Progenitor cell of endocrine pancreas (in vitro differentiated cells): Measurements from ENCODE around the gene ARID3B. TPM values are rescaled to one million over a fixed set of nuclear protein-coding genes. Genes with fewer than 3 reads are reported as not detected.

ENCODE experiments used
- DNase-seq: peaks from one replicate; pipeline ENCODE4 v3.0.0; 2021; ENCODE audit warnings: low spot score; ENCODE audit not compliant: unreplicated experiment
- H3K27ac Mint-ChIP-seq: 2 replicates; pipeline ENCODE4 v1.8.0; 2021; ENCODE audit warnings: mild to moderate bottlenecking, moderate library complexity, mixed read lengths
- H3K27me3 Mint-ChIP-seq: 2 replicates; pipeline ENCODE4 v1.8.0; 2021; ENCODE audit warnings: mixed read lengths
- H3K36me3 Mint-ChIP-seq: 2 replicates; pipeline ENCODE4 v1.8.0; 2022; ENCODE audit warnings: mixed read lengths; ENCODE audit not compliant: insufficient read depth
- H3K4me1 Mint-ChIP-seq: 2 replicates; pipeline ENCODE4 v1.8.0; 2021; ENCODE audit warnings: low read depth, mixed read lengths
- H3K4me3 Mint-ChIP-seq: 2 replicates; pipeline ENCODE4 v1.8.0; 2021; ENCODE audit warnings: low read depth, mild to moderate bottlenecking, moderate library complexity, mixed read lengths
- H3K9me3 Mint-ChIP-seq: 2 replicates; pipeline ENCODE4 v1.8.0; 2021; ENCODE audit warnings: low read depth, mixed read lengths
- CTCF ChIP-seq: fragments of 200-600 bp; sonication (generic); IDR thresholded peaks from one replicate; pipeline ENCODE4 v1.5.0; 2021; ENCODE audit warnings: antibody characterized with exemption, mild to moderate bottlenecking; ENCODE audit not compliant: unreplicated experiment
- total RNA-seq: library from RNA; stranded (reverse); gene quantifications from 2 replicates; pipeline ENCODE4 v1.2.1, GENCODE V29; 2021

Gene ARID3B
- total RNA-seq, 1 donor from 2014 or later = 81.9 TPM

DNA sequence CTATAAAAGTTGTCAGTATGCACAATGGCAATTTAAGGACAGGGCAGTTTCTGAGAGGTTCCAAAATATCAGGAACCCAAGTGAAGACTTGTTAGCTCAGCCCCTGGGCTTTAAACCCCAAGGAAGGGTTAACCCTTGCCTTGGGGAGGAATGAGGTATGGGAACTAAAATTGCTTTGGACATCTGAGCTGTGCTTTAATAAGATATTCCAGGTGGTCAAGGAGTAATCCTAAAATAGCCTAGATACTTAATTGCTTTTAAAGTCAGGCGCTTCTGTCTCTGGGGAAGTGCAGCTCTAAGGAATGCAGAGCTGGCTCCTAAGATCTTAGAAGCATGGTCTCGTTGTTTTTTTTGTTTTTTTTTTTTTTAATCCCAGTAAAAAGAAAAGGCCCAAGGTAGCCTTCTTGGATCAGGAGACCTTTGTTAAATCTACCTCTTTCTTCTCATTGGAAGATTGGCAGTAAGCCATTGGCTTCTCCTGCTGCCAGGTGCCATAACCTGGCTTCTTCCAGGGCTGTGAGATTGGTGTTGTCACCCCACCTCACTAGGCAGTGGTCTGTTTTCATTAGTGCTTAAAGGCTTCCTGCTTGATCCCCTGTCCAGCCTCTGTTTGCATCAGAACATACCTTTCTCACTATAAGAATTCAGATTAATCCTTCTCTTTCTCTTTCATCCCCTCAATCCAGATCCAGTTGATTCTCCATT is 24.5 kb downstream of the ARID3B start:
- H3K4me1 Mint-ChIP-seq = no peaks in the 10 kb centered on the region
- H3K36me3 Mint-ChIP-seq = peaks cover 10% of the 10 kb centered on the region
- peak overlapping the region; percentile 40 for H3K27ac Mint-ChIP-seq
- H3K9me3 Mint-ChIP-seq = no peaks in the 10 kb centered on the region
- H3K27me3 Mint-ChIP-seq = no peaks in the 10 kb centered on the region
- no peak overlapping the region for H3K4me3 Mint-ChIP-seq
- TF ChIP-seq CTCF = no peak
- no peak for DNase-seq

- H3K36me3 Mint-ChIP-seq = peaks cover 12% of the 10 kb centered on the region
- H3K27ac Mint-ChIP-seq = no peak overlapping the region
- H3K27me3 Mint-ChIP-seq = no peaks in the 10 kb centered on the region
Observed at GRCh38 chr15:74568594-74568993, 27.6 kb downstream of the ARID3B start.

GRCh38 chr15:74569731-74570070 is 28.7 kb downstream of the ARID3B start:
- Mint-ChIP-seq H3K27me3 (no peaks in the 10 kb centered on the region), H3K27ac (no peak overlapping the region), H3K36me3 (peaks cover 17% of the 10 kb centered on the region), H3K9me3 (no peaks in the 10 kb centered on the region), H3K4me1 (peaks cover 1% of the 10 kb centered on the region), H3K4me3 (no peak overlapping the region)
- DNase-seq = no peak
- no peak for TF ChIP-seq CTCF

More at GRCh38 chr15:74568594-74568993, 27.6 kb downstream of the ARID3B start:
- TF ChIP-seq CTCF = no peak
- H3K4me1 Mint-ChIP-seq = no peaks in the 10 kb centered on the region
- H3K9me3 Mint-ChIP-seq = no peaks in the 10 kb centered on the region
- DNase-seq = no peak
- no peak overlapping the region for H3K4me3 Mint-ChIP-seq

DNA sequence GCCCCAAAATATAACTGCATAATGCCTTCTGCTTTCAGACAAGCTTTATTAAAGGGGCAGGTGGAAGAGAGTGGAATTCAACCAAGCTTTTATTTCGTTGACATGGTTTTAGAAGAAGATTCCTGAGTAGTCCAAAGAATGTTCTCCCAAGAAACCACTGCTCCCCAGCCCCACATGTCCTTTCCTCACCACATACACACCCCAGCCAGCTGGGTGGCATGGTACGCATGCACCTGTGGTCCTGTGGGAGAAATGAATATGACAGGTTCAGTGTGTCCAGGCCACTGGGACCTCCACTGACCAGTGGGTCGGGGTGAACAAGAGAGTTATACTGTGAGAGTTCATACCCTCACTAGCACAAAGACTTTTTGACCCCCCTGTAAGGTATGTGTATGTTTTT is 30.2 kb downstream of the ARID3B start:
- peaks cover 17% of the 10 kb centered on the region for H3K36me3 Mint-ChIP-seq
- no peak for DNase-seq
- peaks cover 1% of the 10 kb centered on the region for H3K4me1 Mint-ChIP-seq
- peak overlapping the region; percentile 49 for H3K27ac Mint-ChIP-seq
- no peak for TF ChIP-seq CTCF
- H3K9me3 Mint-ChIP-seq = no peaks in the 10 kb centered on the region
- no peaks in the 10 kb centered on the region for H3K27me3 Mint-ChIP-seq
- H3K4me3 Mint-ChIP-seq = no peak overlapping the region

GRCh38 chr15:74573987-74574386 is 33.0 kb downstream of the ARID3B start:
- no peaks in the 10 kb centered on the region for H3K27me3 Mint-ChIP-seq
- H3K36me3 Mint-ChIP-seq = peaks cover 18% of the 10 kb centered on the region
- no peak overlapping the region for H3K4me3 Mint-ChIP-seq
- peak overlapping the region; percentile 38 for H3K27ac Mint-ChIP-seq
- H3K4me1 Mint-ChIP-seq = peaks cover 1% of the 10 kb centered on the region
- H3K9me3 Mint-ChIP-seq = no peaks in the 10 kb centered on the region
- DNase-seq = no peak
- TF ChIP-seq CTCF = no peak
